GM23338 (cell line): ENCODE measurements around the gene SLC9A1. TPM values are rescaled to one million over a fixed set of nuclear protein-coding genes. Genes with fewer than 3 reads are reported as not detected.

Experiments
- ATAC-seq: fragments of 200-7000 bp; cut with Tn5 transposase; 3 replicates; pipeline ENCODE4 v1.9.1; 2020
- DNase-seq: peaks from one replicate; pipeline ENCODE4 v3.0.0-alpha.2; 2015; ENCODE audit warnings: low spot score
- H2AFZ ChIP-seq: fragments of 200-600 bp; sonication (generic); 2 replicates; pipeline ENCODE4 v1.8.0; 2016; ENCODE audit warnings: antibody characterized with exemption, mild to moderate bottlenecking, moderate library complexity
- H3F3A ChIP-seq: fragments of 200-600 bp; sonication (generic); replicated peaks from 2 replicates; pipeline ENCODE4 v1.8.0; 2017; ENCODE audit warnings: antibody characterized with exemption, mixed run types, low read depth
- H3K27ac ChIP-seq: fragments of 200-600 bp; sonication (generic); 2 replicates; pipeline ENCODE4 v1.6.1; 2016; ENCODE audit warnings: low read depth
- H3K27me3 ChIP-seq: fragments of 200-600 bp; sonication (generic); 2 replicates; pipeline ENCODE4 v1.8.0; 2016; ENCODE audit warnings: mild to moderate bottlenecking, mixed run types, moderate library complexity; ENCODE audit not compliant: insufficient read depth
- H3K36me3 ChIP-seq: fragments of 200-600 bp; sonication (generic); 2 replicates; pipeline ENCODE4 v1.8.0; 2016; ENCODE audit warnings: mild to moderate bottlenecking; ENCODE audit not compliant: insufficient read depth
- H3K4me1 ChIP-seq: fragments of 200-600 bp; sonication (generic); 2 replicates; pipeline ENCODE4 v1.8.0; 2016; ENCODE audit warnings: mild to moderate bottlenecking, moderate library complexity; ENCODE audit not compliant: insufficient read depth
- H3K4me2 ChIP-seq: fragments of 200-600 bp; sonication (generic); 2 replicates; pipeline ENCODE4 v1.7.1; 2017; ENCODE audit warnings: mixed run types
- H3K4me3 ChIP-seq: fragments of 200-600 bp; sonication (generic); 2 replicates; pipeline ENCODE4 v1.6.1; 2016; ENCODE audit warnings: mixed run types
- H3K79me2 ChIP-seq: fragments of 200-600 bp; sonication (generic); replicated peaks from 2 replicates; pipeline ENCODE4 v1.8.0; 2017; ENCODE audit warnings: mild to moderate bottlenecking; ENCODE audit not compliant: insufficient read depth
- H3K9me2 ChIP-seq: fragments of 200-600 bp; sonication (generic); 2 replicates; pipeline ENCODE4 v1.8.0; 2017; ENCODE audit not compliant: insufficient read depth
- H4K20me1 ChIP-seq: fragments of 200-600 bp; sonication (generic); replicated peaks from 2 replicates; pipeline ENCODE4 v1.8.0; 2017; ENCODE audit warnings: mild to moderate bottlenecking; ENCODE audit not compliant: insufficient read depth
- H3K27ac Mint-ChIP-seq: 2 replicates; pipeline ENCODE4 v1.8.0; 2020; ENCODE audit warnings: inconsistent platforms, mild to moderate bottlenecking, moderate library complexity, mixed read lengths
- H3K27me3 Mint-ChIP-seq: 3 replicates; pipeline ENCODE4 v1.8.0; 2022; ENCODE audit warnings: low read depth, mild to moderate bottlenecking, moderate library complexity, mixed read lengths, inconsistent platforms; ENCODE audit not compliant: insufficient read depth, poor library complexity
- H3K36me3 Mint-ChIP-seq: 3 replicates; pipeline ENCODE4 v1.8.0; 2021; ENCODE audit warnings: low read depth, mild to moderate bottlenecking, inconsistent platforms, moderate library complexity, mixed read lengths
- H3K4me1 Mint-ChIP-seq: 3 replicates; pipeline ENCODE4 v1.8.0; 2020; ENCODE audit warnings: mild to moderate bottlenecking, inconsistent platforms, mixed read lengths
- H3K4me3 Mint-ChIP-seq: 3 replicates; pipeline ENCODE4 v1.8.0; 2021; ENCODE audit warnings: moderate library complexity, mild to moderate bottlenecking, inconsistent platforms, mixed read lengths
- H3K9me3 Mint-ChIP-seq: 3 replicates; pipeline ENCODE4 v1.8.0; 2020; ENCODE audit warnings: moderate library complexity, mild to moderate bottlenecking, inconsistent platforms, mixed read lengths
- CREB1 ChIP-seq: fragments of 250-450 bp; sonication (Bioruptor Pico); IDR thresholded peaks from 2 replicates; pipeline ENCODE4 v1.5.0; 2020; ENCODE audit warnings: low read depth, mild to moderate bottlenecking, moderate library complexity
- EZH2 ChIP-seq: fragments of 200-600 bp; sonication (generic); IDR thresholded peaks from one replicate; pipeline ENCODE4 v1.8.0; 2017; ENCODE audit warnings: antibody characterized with exemption, mild to moderate bottlenecking, low read depth; ENCODE audit not compliant: unreplicated experiment
- EZH2phosphoT487 ChIP-seq: fragments of 200-600 bp; sonication (generic); IDR thresholded peaks from one replicate; pipeline ENCODE4 v1.8.1; 2018; ENCODE audit warnings: antibody characterized with exemption; ENCODE audit not compliant: unreplicated experiment
- JUNB ChIP-seq: IDR thresholded peaks from one replicate; pipeline ENCODE4 v1.6.1; 2016; ENCODE audit warnings: antibody characterized with exemption; ENCODE audit not compliant: unreplicated experiment
- NANOG ChIP-seq: IDR thresholded peaks from 2 replicates; pipeline ENCODE4 v1.6.1; 2016; ENCODE audit warnings: antibody characterized with exemption, borderline replicate concordance
- POLR2AphosphoS5 ChIP-seq: IDR thresholded peaks from 2 replicates; pipeline ENCODE4 v1.6.1; 2016; ENCODE audit warnings: antibody characterized with exemption, low read depth
- STAT1 ChIP-seq: IDR thresholded peaks from one replicate; pipeline ENCODE4 v1.6.1; 2016; ENCODE audit warnings: antibody characterized with exemption; ENCODE audit not compliant: unreplicated experiment
- ZNF331 ChIP-seq: fragments of 250-450 bp; sonication (Bioruptor Pico); IDR thresholded peaks from 2 replicates; pipeline ENCODE4 v1.5.0; 2020; ENCODE audit warnings: low read depth, mild to moderate bottlenecking, moderate library complexity
- polyA plus RNA-seq: library from polyadenylated mRNA; unstranded; fragments of >200 nt; fragmentation: Nextera tagmentation; extraction: Ambion mirVana; gene quantifications from 2 replicates; pipeline ENCODE4 v1.2.1, GENCODE V29; 2016
- total RNA-seq: library from RNA; depleted of rRNA; stranded (reverse); fragments of >200 nt; shearing (Covaris generic); gene quantifications from 2 replicates; pipeline ENCODE4 v1.2.3, GENCODE V29; 2014
- TF ChIP-seq, protein P1 (sequence below), 2 experiments: fragments of 200-600 bp in 1 of 2; sonication (generic) in 1 of 2; conservative IDR thresholded peaks; 2 replicates each; pipeline versions ENCODE4 v1.5.1 to v1.6.1; 2016 to 2017; ENCODE audit warnings: antibody characterized with exemption in 2 of 2, low read depth in 2 of 2, mild to moderate bottlenecking in 2 of 2, moderate library complexity in 1 of 2
- TF ChIP-seq, protein P2 (sequence below): fragments of 250-450 bp; sonication (Bioruptor Pico); IDR thresholded peaks from 2 replicates; pipeline ENCODE4 v1.5.0; 2020; ENCODE audit warnings: mild to moderate bottlenecking, moderate library complexity
- TF ChIP-seq, protein P3 (sequence below): IDR thresholded peaks from one replicate; pipeline ENCODE4 v1.6.1; 2018; ENCODE audit warnings: antibody characterized with exemption; ENCODE audit not compliant: unreplicated experiment
- TF ChIP-seq, protein P4 (sequence below): IDR thresholded peaks from 2 replicates; pipeline ENCODE4 v1.6.1; 2016; ENCODE audit warnings: antibody characterized with exemption

SLC9A1 gene
- total and polyA plus RNA-seq, 2 experiments from 2014 or later: 10.4 to 22.3 TPM

GRCh38 chr1:27145934-27146354 is 9.0 kb downstream of the SLC9A1 start:
- H3K4me1 Mint-ChIP-seq: peaks cover 52% of the 10 kb centered on the region
- Histone ChIP-seq H4K20me1 (0 out of 2 replicates have a peak, but pooled peaks cover 2% of the 10 kb centered on the region), H2AFZ (no peak overlapping the region), H3K9me2 (no peaks in the 10 kb centered on the region), H3K36me3 (no peaks in the 10 kb centered on the region), H3K4me1 (peaks cover 35% of the 10 kb centered on the region), H3K27ac (peak overlapping the region; percentile 55; the same call in 1 of the 2 replicates), H3K27me3 (no peaks in the 10 kb centered on the region), H3K4me2 (peak overlapping the region; percentile 15; the same call in 1 of the 2 replicates), H3K79me2 (peaks cover 64% of the 10 kb centered on the region), H3K4me3 (no peak overlapping the region), H3F3A (no peaks in the 10 kb centered on the region)
- H3K4me3 Mint-ChIP-seq: no peak overlapping the region
- no peaks in the 10 kb centered on the region; the same call in 2 of the 3 replicates for H3K36me3 Mint-ChIP-seq
- TF ChIP-seq CREB1 (no peak), NANOG (no peak), EZH2phosphoT487 (no peak), STAT1 (no peak), POLR2AphosphoS5 (no peak), EZH2 (no peak), ZNF331 (CRISPR knock-in tag) (no peak), JUNB (no peak)
- TF ChIP-seq, protein P1, sequence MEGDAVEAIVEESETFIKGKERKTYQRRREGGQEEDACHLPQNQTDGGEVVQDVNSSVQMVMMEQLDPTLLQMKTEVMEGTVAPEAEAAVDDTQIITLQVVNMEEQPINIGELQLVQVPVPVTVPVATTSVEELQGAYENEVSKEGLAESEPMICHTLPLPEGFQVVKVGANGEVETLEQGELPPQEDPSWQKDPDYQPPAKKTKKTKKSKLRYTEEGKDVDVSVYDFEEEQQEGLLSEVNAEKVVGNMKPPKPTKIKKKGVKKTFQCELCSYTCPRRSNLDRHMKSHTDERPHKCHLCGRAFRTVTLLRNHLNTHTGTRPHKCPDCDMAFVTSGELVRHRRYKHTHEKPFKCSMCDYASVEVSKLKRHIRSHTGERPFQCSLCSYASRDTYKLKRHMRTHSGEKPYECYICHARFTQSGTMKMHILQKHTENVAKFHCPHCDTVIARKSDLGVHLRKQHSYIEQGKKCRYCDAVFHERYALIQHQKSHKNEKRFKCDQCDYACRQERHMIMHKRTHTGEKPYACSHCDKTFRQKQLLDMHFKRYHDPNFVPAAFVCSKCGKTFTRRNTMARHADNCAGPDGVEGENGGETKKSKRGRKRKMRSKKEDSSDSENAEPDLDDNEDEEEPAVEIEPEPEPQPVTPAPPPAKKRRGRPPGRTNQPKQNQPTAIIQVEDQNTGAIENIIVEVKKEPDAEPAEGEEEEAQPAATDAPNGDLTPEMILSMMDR (conservative IDR thresholded peaks at IDR 0.05; ENCODE audit: low read depth in 2 of 2): no peak
- TF ChIP-seq, protein P2, sequence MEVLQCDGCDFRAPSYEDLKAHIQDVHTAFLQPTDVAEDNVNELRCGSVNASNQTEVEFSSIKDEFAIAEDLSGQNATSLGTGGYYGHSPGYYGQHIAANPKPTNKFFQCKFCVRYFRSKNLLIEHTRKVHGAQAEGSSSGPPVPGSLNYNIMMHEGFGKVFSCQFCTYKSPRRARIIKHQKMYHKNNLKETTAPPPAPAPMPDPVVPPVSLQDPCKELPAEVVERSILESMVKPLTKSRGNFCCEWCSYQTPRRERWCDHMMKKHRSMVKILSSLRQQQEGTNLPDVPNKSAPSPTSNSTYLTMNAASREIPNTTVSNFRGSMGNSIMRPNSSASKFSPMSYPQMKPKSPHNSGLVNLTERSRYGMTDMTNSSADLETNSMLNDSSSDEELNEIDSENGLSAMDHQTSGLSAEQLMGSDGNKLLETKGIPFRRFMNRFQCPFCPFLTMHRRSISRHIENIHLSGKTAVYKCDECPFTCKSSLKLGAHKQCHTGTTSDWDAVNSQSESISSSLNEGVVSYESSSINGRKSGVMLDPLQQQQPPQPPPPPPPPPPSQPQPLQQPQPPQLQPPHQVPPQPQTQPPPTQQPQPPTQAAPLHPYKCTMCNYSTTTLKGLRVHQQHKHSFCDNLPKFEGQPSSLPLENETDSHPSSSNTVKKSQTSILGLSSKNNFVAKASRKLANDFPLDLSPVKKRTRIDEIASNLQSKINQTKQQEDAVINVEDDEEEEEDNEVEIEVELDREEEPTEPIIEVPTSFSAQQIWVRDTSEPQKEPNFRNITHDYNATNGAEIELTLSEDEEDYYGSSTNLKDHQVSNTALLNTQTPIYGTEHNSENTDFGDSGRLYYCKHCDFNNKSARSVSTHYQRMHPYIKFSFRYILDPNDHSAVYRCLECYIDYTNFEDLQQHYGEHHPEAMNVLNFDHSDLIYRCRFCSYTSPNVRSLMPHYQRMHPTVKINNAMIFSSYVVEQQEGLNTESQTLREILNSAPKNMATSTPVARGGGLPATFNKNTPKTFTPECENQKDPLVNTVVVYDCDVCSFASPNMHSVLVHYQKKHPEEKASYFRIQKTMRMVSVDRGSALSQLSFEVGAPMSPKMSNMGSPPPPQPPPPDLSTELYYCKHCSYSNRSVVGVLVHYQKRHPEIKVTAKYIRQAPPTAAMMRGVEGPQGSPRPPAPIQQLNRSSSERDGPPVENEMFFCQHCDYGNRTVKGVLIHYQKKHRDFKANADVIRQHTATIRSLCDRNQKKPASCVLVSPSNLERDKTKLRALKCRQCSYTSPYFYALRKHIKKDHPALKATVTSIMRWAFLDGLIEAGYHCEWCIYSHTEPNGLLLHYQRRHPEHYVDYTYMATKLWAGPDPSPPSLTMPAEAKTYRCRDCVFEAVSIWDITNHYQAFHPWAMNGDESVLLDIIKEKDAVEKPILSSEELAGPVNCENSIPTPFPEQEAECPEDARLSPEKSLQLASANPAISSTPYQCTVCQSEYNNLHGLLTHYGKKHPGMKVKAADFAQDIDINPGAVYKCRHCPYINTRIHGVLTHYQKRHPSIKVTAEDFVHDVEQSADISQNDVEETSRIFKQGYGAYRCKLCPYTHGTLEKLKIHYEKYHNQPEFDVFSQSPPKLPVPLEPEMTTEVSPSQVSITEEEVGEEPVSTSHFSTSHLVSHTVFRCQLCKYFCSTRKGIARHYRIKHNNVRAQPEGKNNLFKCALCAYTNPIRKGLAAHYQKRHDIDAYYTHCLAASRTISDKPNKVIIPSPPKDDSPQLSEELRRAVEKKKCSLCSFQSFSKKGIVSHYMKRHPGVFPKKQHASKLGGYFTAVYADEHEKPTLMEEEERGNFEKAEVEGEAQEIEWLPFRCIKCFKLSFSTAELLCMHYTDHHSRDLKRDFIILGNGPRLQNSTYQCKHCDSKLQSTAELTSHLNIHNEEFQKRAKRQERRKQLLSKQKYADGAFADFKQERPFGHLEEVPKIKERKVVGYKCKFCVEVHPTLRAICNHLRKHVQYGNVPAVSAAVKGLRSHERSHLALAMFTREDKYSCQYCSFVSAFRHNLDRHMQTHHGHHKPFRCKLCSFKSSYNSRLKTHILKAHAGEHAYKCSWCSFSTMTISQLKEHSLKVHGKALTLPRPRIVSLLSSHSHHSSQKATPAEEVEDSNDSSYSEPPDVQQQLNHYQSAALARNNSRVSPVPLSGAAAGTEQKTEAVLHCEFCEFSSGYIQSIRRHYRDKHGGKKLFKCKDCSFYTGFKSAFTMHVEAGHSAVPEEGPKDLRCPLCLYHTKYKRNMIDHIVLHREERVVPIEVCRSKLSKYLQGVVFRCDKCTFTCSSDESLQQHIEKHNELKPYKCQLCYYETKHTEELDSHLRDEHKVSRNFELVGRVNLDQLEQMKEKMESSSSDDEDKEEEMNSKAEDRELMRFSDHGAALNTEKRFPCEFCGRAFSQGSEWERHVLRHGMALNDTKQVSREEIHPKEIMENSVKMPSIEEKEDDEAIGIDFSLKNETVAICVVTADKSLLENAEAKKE (CRISPR knock-in tag): no peak
- TF ChIP-seq, protein P3, sequence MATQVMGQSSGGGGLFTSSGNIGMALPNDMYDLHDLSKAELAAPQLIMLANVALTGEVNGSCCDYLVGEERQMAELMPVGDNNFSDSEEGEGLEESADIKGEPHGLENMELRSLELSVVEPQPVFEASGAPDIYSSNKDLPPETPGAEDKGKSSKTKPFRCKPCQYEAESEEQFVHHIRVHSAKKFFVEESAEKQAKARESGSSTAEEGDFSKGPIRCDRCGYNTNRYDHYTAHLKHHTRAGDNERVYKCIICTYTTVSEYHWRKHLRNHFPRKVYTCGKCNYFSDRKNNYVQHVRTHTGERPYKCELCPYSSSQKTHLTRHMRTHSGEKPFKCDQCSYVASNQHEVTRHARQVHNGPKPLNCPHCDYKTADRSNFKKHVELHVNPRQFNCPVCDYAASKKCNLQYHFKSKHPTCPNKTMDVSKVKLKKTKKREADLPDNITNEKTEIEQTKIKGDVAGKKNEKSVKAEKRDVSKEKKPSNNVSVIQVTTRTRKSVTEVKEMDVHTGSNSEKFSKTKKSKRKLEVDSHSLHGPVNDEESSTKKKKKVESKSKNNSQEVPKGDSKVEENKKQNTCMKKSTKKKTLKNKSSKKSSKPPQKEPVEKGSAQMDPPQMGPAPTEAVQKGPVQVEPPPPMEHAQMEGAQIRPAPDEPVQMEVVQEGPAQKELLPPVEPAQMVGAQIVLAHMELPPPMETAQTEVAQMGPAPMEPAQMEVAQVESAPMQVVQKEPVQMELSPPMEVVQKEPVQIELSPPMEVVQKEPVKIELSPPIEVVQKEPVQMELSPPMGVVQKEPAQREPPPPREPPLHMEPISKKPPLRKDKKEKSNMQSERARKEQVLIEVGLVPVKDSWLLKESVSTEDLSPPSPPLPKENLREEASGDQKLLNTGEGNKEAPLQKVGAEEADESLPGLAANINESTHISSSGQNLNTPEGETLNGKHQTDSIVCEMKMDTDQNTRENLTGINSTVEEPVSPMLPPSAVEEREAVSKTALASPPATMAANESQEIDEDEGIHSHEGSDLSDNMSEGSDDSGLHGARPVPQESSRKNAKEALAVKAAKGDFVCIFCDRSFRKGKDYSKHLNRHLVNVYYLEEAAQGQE: no peak
- TF ChIP-seq, protein P4, sequence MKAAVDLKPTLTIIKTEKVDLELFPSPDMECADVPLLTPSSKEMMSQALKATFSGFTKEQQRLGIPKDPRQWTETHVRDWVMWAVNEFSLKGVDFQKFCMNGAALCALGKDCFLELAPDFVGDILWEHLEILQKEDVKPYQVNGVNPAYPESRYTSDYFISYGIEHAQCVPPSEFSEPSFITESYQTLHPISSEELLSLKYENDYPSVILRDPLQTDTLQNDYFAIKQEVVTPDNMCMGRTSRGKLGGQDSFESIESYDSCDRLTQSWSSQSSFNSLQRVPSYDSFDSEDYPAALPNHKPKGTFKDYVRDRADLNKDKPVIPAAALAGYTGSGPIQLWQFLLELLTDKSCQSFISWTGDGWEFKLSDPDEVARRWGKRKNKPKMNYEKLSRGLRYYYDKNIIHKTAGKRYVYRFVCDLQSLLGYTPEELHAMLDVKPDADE: no peak
- DNase-seq (no peak), ATAC-seq (peak; percentile 9; the same call in 2 of the 3 replicates)
- H3K27me3 Mint-ChIP-seq: peaks cover 6% of the 10 kb centered on the region
- no peaks in the 10 kb centered on the region for H3K9me3 Mint-ChIP-seq
- H3K27ac Mint-ChIP-seq: peak overlapping the region; percentile 83
